OCI-LY7 (cell line): ENCODE measurements around the gene HS2ST1. TPM values are rescaled to one million over a fixed set of nuclear protein-coding genes. Genes with fewer than 3 reads are reported as not detected.

ENCODE experiments used
- BruUV-seq: library from RNA; stranded (reverse); fragments of 400-500 nt; replicated peaks from 2 replicates; lab custom pipeline; 2021; lab: Mats Ljungman, UMichigan
- CTCF ChIA-PET: fragments of 300-600 bp; sonication (Branson Sonifier 250); formaldehyde crosslinking; loops from one replicate; lab custom pipeline; 2022; ENCODE audit warnings: antibody characterized with exemption; ENCODE audit not compliant: unreplicated experiment; lab: Charles Lee
- POLR2A ChIA-PET: fragments of 300-600 bp; sonication (Branson Sonifier 250); formaldehyde crosslinking; loops from one replicate; lab custom pipeline; 2022; ENCODE audit warnings: antibody characterized with exemption; lab: Charles Lee
- DNase-seq: peaks from one replicate; pipeline ENCODE4 v3.0.0-alpha.2; 2015; ENCODE audit warnings: low spot score
- H2AFZ ChIP-seq: fragments of 200-600 bp; sonication (generic), shearing (Covaris generic); 2 replicates; pipeline ENCODE4 v1.6.1; 2014; ENCODE audit warnings: mild to moderate bottlenecking, antibody characterized with exemption, low read length, moderate library complexity
- H3K27ac ChIP-seq: fragments of 200-600 bp; sonication (generic); 2 replicates; pipeline ENCODE4 v1.5.1; 2014; ENCODE audit warnings: mixed run types, low read depth, mild to moderate bottlenecking, moderate library complexity, low read length, inconsistent platforms; ENCODE audit not compliant: poor library complexity, severe bottlenecking
- H3K36me3 ChIP-seq: fragments of 200-600 bp; sonication (generic); 2 replicates; pipeline ENCODE4 v1.6.1; 2014; ENCODE audit warnings: mild to moderate bottlenecking, antibody characterized with exemption, low read length, moderate library complexity, mixed read lengths; ENCODE audit not compliant: insufficient read depth
- H3K4me1 ChIP-seq: fragments of 200-600 bp; sonication (generic); 2 replicates; pipeline ENCODE4 v1.5.1; 2014; ENCODE audit warnings: mild to moderate bottlenecking, low read length; ENCODE audit not compliant: insufficient read depth, poor library complexity, severe bottlenecking
- H3K4me2 ChIP-seq: fragments of 200-600 bp; sonication (generic); 2 replicates; pipeline ENCODE4 v1.6.1; 2014; ENCODE audit warnings: mild to moderate bottlenecking, low read length
- H3K4me3 ChIP-seq: fragments of 200-600 bp; sonication (generic); 2 replicates; pipeline ENCODE4 v1.5.1; 2014; ENCODE audit warnings: mild to moderate bottlenecking, low read depth, low read length; ENCODE audit not compliant: poor library complexity, severe bottlenecking
- H3K79me2 ChIP-seq: fragments of 200-600 bp; sonication (generic); 2 replicates; pipeline ENCODE4 v1.6.1; 2016; ENCODE audit warnings: low read depth, mild to moderate bottlenecking, low read length, moderate library complexity, mixed read lengths; ENCODE audit not compliant: insufficient read depth
- H3K9me2 ChIP-seq: fragments of 200-600 bp; sonication (generic); 2 replicates; pipeline ENCODE4 v1.6.1; 2016; ENCODE audit warnings: mild to moderate bottlenecking, low read length, mixed read lengths; ENCODE audit not compliant: insufficient read depth
- H3K9me3 ChIP-seq: fragments of 200-600 bp; sonication (generic); 2 replicates; pipeline ENCODE4 v1.6.1; 2014; ENCODE audit warnings: mild to moderate bottlenecking, mixed run types, low read length, mixed read lengths
- H4K20me1 ChIP-seq: fragments of 200-600 bp; sonication (generic); 2 replicates; pipeline ENCODE4 v1.6.1; 2014; ENCODE audit warnings: mild to moderate bottlenecking, antibody characterized with exemption, low read length, moderate library complexity, mixed read lengths; ENCODE audit not compliant: insufficient read depth
- EZH2phosphoT487 ChIP-seq: fragments of 200-600 bp; sonication (generic); IDR thresholded peaks from 2 replicates; pipeline ENCODE4 v1.6.1; 2018; ENCODE audit warnings: low read depth, borderline replicate concordance, mild to moderate bottlenecking, mixed run types, antibody characterized with exemption, low read length, moderate library complexity, mixed read lengths
- intact Hi-C: fragments of 100-400 bp; cut with micrococcal nuclease; formaldehyde crosslinking; loops from one replicate; pipeline ENCODE4 v1.10.0; 2022; ENCODE audit not compliant: unreplicated experiment
- total RNA-seq, 2 experiments: library from RNA; depleted of rRNA in 1 of 2; stranded (reverse); fragments of >200 nt in 1 of 2; shearing (Covaris generic) in 1 of 2; gene quantifications; 2 replicates each; pipeline ENCODE4 v1.2.3, GENCODE V29; 2014 to 2022
- TF ChIP-seq, protein P1 (sequence below): fragments of 200-600 bp; sonication (generic); conservative IDR thresholded peaks from 2 replicates; pipeline ENCODE4 v1.5.1; 2014; ENCODE audit warnings: mild to moderate bottlenecking, antibody characterized with exemption, low read length, moderate library complexity, mixed read lengths

HS2ST1 gene
- total RNA-seq, 2 experiments from 2014 or later, result 20.9 to 63.7 TPM

DNA sequence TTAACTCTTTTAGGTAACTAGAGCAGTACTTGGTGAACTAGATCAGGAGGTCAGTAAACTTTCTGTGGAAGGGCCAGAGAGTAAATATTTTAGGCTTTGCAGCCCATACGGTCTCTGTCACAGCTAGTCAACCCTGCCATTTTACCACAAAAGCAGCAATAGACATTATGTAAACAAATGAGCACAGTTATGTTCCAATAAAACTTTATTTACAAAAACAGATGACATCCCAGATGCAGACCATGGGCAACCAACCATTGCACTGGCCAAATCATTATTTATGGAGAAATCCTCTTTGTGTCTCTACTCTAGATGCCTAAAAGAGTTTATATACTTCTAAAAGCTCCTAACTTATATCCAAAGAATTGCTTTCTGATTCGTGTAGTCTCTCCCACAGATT, 192.4 kb downstream of the HS2ST1 start:
- Histone ChIP-seq H3K4me2 (0 out of 2 replicates have a peak overlapping the region, but pooled peaks have one; percentile 11), H3K9me3 (no peaks in the 10 kb centered on the region), H3K36me3 (peaks cover 64% of the 10 kb centered on the region), H4K20me1 (no peaks in the 10 kb centered on the region), H2AFZ (no peak overlapping the region), H3K4me3 (no peak overlapping the region), H3K27ac (no peak overlapping the region), H3K9me2 (no peaks in the 10 kb centered on the region), H3K4me1 (peaks cover 28% of the 10 kb centered on the region), H3K79me2 (no peaks in the 10 kb centered on the region; the same call in 1 of the 2 replicates)
- DNase-seq, result no peak
- intact Hi-C loops, result no loop called here
- no TSS peak for BruUV-seq
- TF ChIP-seq, protein P1, sequence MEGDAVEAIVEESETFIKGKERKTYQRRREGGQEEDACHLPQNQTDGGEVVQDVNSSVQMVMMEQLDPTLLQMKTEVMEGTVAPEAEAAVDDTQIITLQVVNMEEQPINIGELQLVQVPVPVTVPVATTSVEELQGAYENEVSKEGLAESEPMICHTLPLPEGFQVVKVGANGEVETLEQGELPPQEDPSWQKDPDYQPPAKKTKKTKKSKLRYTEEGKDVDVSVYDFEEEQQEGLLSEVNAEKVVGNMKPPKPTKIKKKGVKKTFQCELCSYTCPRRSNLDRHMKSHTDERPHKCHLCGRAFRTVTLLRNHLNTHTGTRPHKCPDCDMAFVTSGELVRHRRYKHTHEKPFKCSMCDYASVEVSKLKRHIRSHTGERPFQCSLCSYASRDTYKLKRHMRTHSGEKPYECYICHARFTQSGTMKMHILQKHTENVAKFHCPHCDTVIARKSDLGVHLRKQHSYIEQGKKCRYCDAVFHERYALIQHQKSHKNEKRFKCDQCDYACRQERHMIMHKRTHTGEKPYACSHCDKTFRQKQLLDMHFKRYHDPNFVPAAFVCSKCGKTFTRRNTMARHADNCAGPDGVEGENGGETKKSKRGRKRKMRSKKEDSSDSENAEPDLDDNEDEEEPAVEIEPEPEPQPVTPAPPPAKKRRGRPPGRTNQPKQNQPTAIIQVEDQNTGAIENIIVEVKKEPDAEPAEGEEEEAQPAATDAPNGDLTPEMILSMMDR, result no peak
- no peak for TF ChIP-seq EZH2phosphoT487
- CTCF ChIA-PET, result no interaction called here
- POLR2A ChIA-PET, result interaction anchor here (0.9 to 1.3 kb wide), 2 partner anchors 9 to 73 kb away, joined by 3 to 4 read pairs; no protein-coding TSS in a partner anchor

DNA sequence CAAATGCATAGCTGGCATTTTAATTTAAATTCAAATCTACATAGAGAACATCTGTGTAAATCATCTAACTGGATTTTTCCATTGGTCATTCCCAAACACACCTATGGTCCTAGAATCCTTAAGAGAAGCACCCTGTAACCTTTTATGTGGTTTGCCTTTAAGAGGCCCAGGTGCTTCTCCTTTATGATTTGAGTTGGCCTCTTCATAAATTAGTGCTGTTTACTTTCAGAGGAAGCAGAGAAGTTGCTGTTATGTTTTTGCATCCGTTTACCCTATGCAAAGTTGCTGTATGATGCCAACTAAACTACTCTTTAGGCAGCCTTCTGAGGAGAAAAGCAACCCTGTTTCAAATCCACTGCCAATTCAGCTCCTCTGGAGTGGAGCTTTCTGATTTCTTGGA, 193.8 kb downstream of the HS2ST1 start:
- H3K9me3 ChIP-seq, result no peaks in the 10 kb centered on the region
- DNase-seq, result no peak
- POLR2A ChIA-PET, result interaction anchor here (0.5 to 1.8 kb wide), 5 partner anchors 10 to 356 kb away, joined by 3 to 6 read pairs (median 4); no protein-coding TSS in a partner anchor
- BruUV-seq, result no TSS peak
- no peak overlapping the region for H3K27ac ChIP-seq
- no peaks in the 10 kb centered on the region; the same call in 1 of the 2 replicates for H3K79me2 ChIP-seq
- intact Hi-C loops, result no loop called here
- CTCF ChIA-PET, result no interaction called here
- H3K4me1 ChIP-seq, result peaks cover 28% of the 10 kb centered on the region
- no peak for TF ChIP-seq EZH2phosphoT487
- TF ChIP-seq, protein P1, result no peak
- no peaks in the 10 kb centered on the region for H4K20me1 ChIP-seq
- H3K4me3 ChIP-seq, result no peak overlapping the region
- no peak overlapping the region for H2AFZ ChIP-seq
- peaks cover 53% of the 10 kb centered on the region for H3K36me3 ChIP-seq
- H3K9me2 ChIP-seq, result no peaks in the 10 kb centered on the region
- H3K4me2 ChIP-seq, result no peak overlapping the region

DNA sequence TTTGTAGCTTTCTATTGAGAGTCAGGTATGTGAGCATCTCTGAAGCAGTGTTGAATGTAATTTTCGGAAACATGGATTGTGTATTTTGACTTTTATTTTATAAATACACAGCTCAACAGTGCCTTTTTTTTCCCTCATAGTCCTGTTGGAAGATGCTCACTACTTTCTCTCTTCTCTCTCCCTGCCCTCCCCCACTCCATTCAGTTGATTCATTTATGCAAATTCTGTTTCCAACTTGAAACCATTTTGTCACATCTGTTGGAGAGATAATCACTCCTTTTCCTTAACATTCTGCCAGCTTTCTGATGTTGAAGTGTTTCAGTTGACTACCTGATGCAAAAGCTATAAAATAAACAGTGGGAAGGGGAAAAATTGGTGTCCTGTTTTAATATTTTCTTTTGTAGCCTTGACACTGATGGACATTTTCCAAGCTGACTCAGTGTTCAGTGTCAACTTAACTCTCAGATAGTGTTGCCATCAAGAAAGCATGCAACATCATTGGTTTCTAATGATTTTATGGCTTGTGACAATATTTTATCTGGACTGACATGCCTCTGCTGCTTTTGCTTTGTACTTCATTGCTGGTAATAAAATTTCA, 194.5 kb downstream of the HS2ST1 start:
- Histone ChIP-seq H3K4me2 (no peak overlapping the region), H2AFZ (no peak overlapping the region), H3K4me3 (no peak overlapping the region), H3K36me3 (peaks cover 46% of the 10 kb centered on the region), H4K20me1 (no peaks in the 10 kb centered on the region), H3K79me2 (no peaks in the 10 kb centered on the region; the same call in 1 of the 2 replicates), H3K27ac (no peak overlapping the region), H3K4me1 (peaks cover 28% of the 10 kb centered on the region), H3K9me3 (no peaks in the 10 kb centered on the region), H3K9me2 (no peaks in the 10 kb centered on the region)
- POLR2A ChIA-PET, result interaction anchor here (0.6 to 1.8 kb wide), 4 partner anchors 11 to 94 kb away, joined by 3 to 5 read pairs (median 4); no protein-coding TSS in a partner anchor
- CTCF ChIA-PET, result no interaction called here
- intact Hi-C loops, result no loop called here
- no peak for DNase-seq
- no TSS peak for BruUV-seq
- TF ChIP-seq, protein P1, result no peak
- no peak for TF ChIP-seq EZH2phosphoT487
